Smooth muscle cell (in vitro differentiated cells): Measurements from ENCODE around the gene OR10A2. TPM values are rescaled to one million over a fixed set of nuclear protein-coding genes. Genes with fewer than 3 reads are reported as not detected.

Experiments
- DNase-seq: peaks from one replicate; lab custom pipeline; 2025; ENCODE audit not compliant: unreplicated experiment; lab: John Stamatoyannopoulos, UW
- H2AFZ ChIP-seq: fragments of 200-600 bp; sonication (generic); 2 replicates; pipeline ENCODE4 v1.6.0; 2016; ENCODE audit warnings: antibody characterized with exemption, low read depth, mild to moderate bottlenecking
- H3F3A ChIP-seq: fragments of 200-600 bp; sonication (generic); 2 replicates; pipeline ENCODE4 v1.6.0; 2017; ENCODE audit warnings: antibody characterized with exemption, low read depth
- H3K27ac ChIP-seq: fragments of 200-600 bp; sonication (generic); 2 replicates; pipeline ENCODE4 v1.5.1; 2016; ENCODE audit warnings: low read depth, mild to moderate bottlenecking
- H3K27me3 ChIP-seq: fragments of 200-600 bp; sonication (generic); 2 replicates; pipeline ENCODE4 v1.6.1; 2016; ENCODE audit warnings: low read depth, mild to moderate bottlenecking
- H3K36me3 ChIP-seq: fragments of 200-600 bp; sonication (generic); 2 replicates; pipeline ENCODE4 v1.5.1; 2016; ENCODE audit warnings: low read depth
- H3K4me1 ChIP-seq: fragments of 200-600 bp; sonication (generic); 2 replicates; pipeline ENCODE4 v1.5.1; 2016; ENCODE audit warnings: low read depth
- H3K4me2 ChIP-seq: fragments of 200-600 bp; sonication (generic); 2 replicates; pipeline ENCODE4 v1.6.0; 2016; ENCODE audit warnings: mild to moderate bottlenecking
- H3K4me3 ChIP-seq: fragments of 200-600 bp; sonication (generic); 2 replicates; pipeline ENCODE4 v1.5.1; 2016; ENCODE audit warnings: mild to moderate bottlenecking
- H3K79me2 ChIP-seq: fragments of 200-600 bp; sonication (generic); 2 replicates; pipeline ENCODE4 v1.6.0; 2016; ENCODE audit warnings: low read depth, mild to moderate bottlenecking
- H3K9ac ChIP-seq: fragments of 200-600 bp; sonication (generic); 2 replicates; pipeline ENCODE4 v1.6.0; 2016; ENCODE audit warnings: low read depth
- H3K9me3 ChIP-seq: fragments of 200-600 bp; sonication (generic); replicated peaks from 2 replicates; pipeline ENCODE4 v1.5.1; 2016; ENCODE audit warnings: low read depth
- H4K20me1 ChIP-seq: fragments of 200-600 bp; sonication (generic); 2 replicates; pipeline ENCODE4 v1.6.0; 2016; ENCODE audit warnings: low read depth
- WGBS: methylation state at CpG from one replicate; pipeline ENCODE4 v1.1.7; 2016; ENCODE audit warnings: low lambda C conversion rate; 5-methylcytosine and 5-hydroxymethylcytosine counted together
- polyA plus RNA-seq: library from polyadenylated mRNA; unstranded; fragments of >200 nt; fragmentation: Nextera tagmentation; extraction: Ambion mirVana; gene quantifications from 2 replicates; pipeline ENCODE4 v1.2.1, GENCODE V29; 2016
- total RNA-seq: library from RNA; depleted of rRNA; stranded (reverse); fragments of >200 nt; gene quantifications from 2 replicates; pipeline ENCODE4 v1.2.3, GENCODE V29; 2014
- TF ChIP-seq, protein P1 (sequence below): fragments of 200-600 bp; sonication (generic); IDR thresholded peaks from 2 replicates; pipeline ENCODE4 v1.5.1; 2017; ENCODE audit warnings: borderline replicate concordance, mild to moderate bottlenecking, antibody characterized with exemption; ENCODE audit not compliant: insufficient read depth, poor library complexity, severe bottlenecking

The OR10A2 gene
- total and polyA plus RNA-seq, 2 experiments from 2014 or later, result not detected

DNA sequence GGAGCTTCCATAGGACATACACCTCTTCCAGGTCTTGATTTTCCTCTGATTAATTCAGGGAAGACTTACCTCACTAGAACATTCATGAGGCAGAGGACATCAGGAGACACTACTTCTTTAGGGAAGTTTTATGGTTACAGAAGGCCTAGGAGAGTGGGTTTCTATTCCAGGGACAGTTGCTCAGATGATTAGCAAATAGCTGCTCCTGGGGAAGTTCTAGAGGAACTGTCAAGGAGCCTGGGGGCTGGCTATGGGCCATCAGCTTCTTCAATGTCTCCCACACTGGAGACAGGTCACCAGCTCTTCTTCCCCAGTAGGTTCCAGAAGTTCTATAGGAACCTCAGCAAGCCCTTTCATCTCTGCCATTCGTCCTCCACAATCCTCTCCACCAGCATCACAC, 28.8 kb upstream of the OR10A2 start:
- Histone ChIP-seq H4K20me1 (no peaks in the 10 kb centered on the region), H3K9ac (no peak overlapping the region), H3K9me3 (no peaks in the 10 kb centered on the region), H3F3A (no peaks in the 10 kb centered on the region), H3K27me3 (no peaks in the 10 kb centered on the region), H3K4me2 (no peak overlapping the region), H3K27ac (no peak overlapping the region), H3K4me1 (no peaks in the 10 kb centered on the region), H3K36me3 (no peaks in the 10 kb centered on the region), H3K4me3 (no peak overlapping the region), H3K79me2 (no peaks in the 10 kb centered on the region), H2AFZ (no peak overlapping the region)
- no peak for DNase-seq
- WGBS, result 79% methylated on average over 1 of the region's 1 CpG
- TF ChIP-seq, protein P1, sequence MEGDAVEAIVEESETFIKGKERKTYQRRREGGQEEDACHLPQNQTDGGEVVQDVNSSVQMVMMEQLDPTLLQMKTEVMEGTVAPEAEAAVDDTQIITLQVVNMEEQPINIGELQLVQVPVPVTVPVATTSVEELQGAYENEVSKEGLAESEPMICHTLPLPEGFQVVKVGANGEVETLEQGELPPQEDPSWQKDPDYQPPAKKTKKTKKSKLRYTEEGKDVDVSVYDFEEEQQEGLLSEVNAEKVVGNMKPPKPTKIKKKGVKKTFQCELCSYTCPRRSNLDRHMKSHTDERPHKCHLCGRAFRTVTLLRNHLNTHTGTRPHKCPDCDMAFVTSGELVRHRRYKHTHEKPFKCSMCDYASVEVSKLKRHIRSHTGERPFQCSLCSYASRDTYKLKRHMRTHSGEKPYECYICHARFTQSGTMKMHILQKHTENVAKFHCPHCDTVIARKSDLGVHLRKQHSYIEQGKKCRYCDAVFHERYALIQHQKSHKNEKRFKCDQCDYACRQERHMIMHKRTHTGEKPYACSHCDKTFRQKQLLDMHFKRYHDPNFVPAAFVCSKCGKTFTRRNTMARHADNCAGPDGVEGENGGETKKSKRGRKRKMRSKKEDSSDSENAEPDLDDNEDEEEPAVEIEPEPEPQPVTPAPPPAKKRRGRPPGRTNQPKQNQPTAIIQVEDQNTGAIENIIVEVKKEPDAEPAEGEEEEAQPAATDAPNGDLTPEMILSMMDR, result no peak

GRCh38 chr11:6841694-6842093, 21.2 kb upstream of the OR10A2 start:
- H3K9ac ChIP-seq, result no peak overlapping the region
- H2AFZ ChIP-seq, result no peak overlapping the region
- H3F3A ChIP-seq, result no peaks in the 10 kb centered on the region
- H3K4me1 ChIP-seq, result peaks cover 11% of the 10 kb centered on the region
- no peaks in the 10 kb centered on the region for H3K9me3 ChIP-seq
- no peak overlapping the region for H3K27ac ChIP-seq
- no peaks in the 10 kb centered on the region for H3K36me3 ChIP-seq
- no peaks in the 10 kb centered on the region for H4K20me1 ChIP-seq
- no peak for DNase-seq
- no peak overlapping the region for H3K4me3 ChIP-seq
- H3K4me2 ChIP-seq, result no peak overlapping the region
- no peaks in the 10 kb centered on the region for H3K27me3 ChIP-seq
- H3K79me2 ChIP-seq, result no peaks in the 10 kb centered on the region
- TF ChIP-seq, protein P1, result no peak

GRCh38 chr11:6843670-6844069, 19.2 kb upstream of the OR10A2 start:
- H3K9ac ChIP-seq, result no peak overlapping the region
- WGBS, result 92% methylated on average over 2 of the region's 2 CpGs

DNA sequence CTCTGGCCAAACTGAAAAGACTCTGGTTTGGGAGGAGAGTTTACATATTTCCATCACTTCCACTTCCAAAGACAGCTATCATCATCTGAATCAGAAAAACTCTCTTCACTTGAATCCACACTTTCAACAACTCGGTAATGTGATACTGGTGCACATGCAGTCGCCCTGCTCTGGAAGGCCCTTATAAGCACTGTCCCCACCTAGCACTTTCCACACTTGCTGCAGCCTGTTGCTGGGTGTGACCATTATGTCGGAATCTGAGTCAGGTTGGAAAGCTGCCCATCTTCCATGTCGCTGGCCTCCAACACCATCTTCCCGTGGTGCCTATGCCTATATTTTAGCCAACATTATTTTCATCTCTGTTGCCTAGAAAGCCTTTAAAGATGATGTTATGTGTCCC, 18.5 kb upstream of the OR10A2 start:
- DNase-seq, result no peak
- no peak overlapping the region for H3K4me2 ChIP-seq
- H3K36me3 ChIP-seq, result no peaks in the 10 kb centered on the region
- H3K9me3 ChIP-seq, result no peaks in the 10 kb centered on the region
- 93% methylated on average over 5 of the region's 5 CpGs for WGBS
- H2AFZ ChIP-seq, result no peak overlapping the region
- TF ChIP-seq, protein P1, result no peak
- no peak overlapping the region for H3K27ac ChIP-seq
- no peaks in the 10 kb centered on the region for H4K20me1 ChIP-seq
- H3F3A ChIP-seq, result no peaks in the 10 kb centered on the region
- H3K27me3 ChIP-seq, result no peaks in the 10 kb centered on the region
- H3K4me3 ChIP-seq, result no peak overlapping the region
- H3K4me1 ChIP-seq, result peaks cover 11% of the 10 kb centered on the region
- H3K79me2 ChIP-seq, result no peaks in the 10 kb centered on the region
- no peak overlapping the region for H3K9ac ChIP-seq

More at GRCh38 chr11:6843670-6844069, 19.2 kb upstream of the OR10A2 start:
- Histone ChIP-seq H3K4me2 (no peak overlapping the region), H3F3A (no peaks in the 10 kb centered on the region), H3K4me3 (no peak overlapping the region), H3K27ac (no peak overlapping the region), H3K27me3 (no peaks in the 10 kb centered on the region), H3K9me3 (no peaks in the 10 kb centered on the region), H3K4me1 (peaks cover 11% of the 10 kb centered on the region), H4K20me1 (no peaks in the 10 kb centered on the region), H3K36me3 (no peaks in the 10 kb centered on the region), H3K79me2 (no peaks in the 10 kb centered on the region), H2AFZ (no peak overlapping the region)
- TF ChIP-seq, protein P1, result no peak
- DNase-seq, result no peak
